ENCODE measurements around the gene KAT2B. TPM values are rescaled to one million over a fixed set of nuclear protein-coding genes. Genes with fewer than 3 reads are reported as not detected.

The KAT2B gene
- total and polyA plus RNA-seq, 4 donors, result 7.5 to 58.5 (median 16.3) TPM

DNA sequence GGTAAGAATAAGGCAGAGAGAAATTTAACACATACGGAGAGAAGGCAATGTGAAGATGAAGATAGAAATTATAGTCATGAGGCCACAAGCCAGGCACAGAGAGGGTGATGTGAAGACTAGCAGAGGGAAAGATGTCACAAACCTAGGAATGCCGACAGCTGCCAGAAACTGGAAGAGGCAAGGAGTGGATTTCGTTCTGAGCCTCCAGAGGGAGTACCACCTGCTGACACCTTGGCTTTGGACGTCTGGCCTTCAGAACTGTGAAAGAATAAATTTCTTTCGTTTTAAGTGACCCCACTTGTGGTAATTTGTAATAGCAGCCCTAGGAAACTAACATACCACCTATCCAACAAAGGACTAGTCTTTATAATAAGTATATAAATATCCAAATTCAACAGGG, 150.7 kb downstream of the KAT2B start (continued):
- no peak for TF ChIP-seq REST (IDR thresholded peaks at IDR 0.05)
- TF ChIP-seq CTCF (IDR thresholded peaks at IDR 0.05; ENCODE audit: low read depth, low read length, missing input control), result no peak
- no peak for TF ChIP-seq GABPA (IDR thresholded peaks at IDR 0.05 in 1 of 2, conservative IDR thresholded peaks at IDR 0.05 in 1 of 2)
- no peak for TF ChIP-seq RAD21 (IDR thresholded peaks at IDR 0.05)

GRCh38 chr3:20194793-20195460, 154.7 kb downstream of the KAT2B start:
- no peaks in the 10 kb centered on the region for H3K27me3 ChIP-seq (ENCODE audit: control insufficient read depth in 4 of 4, insufficient read depth in 4 of 4, low read length in 3 of 4)
- H3K4me3 ChIP-seq (ENCODE audit: low read depth in 1 of 3, low read length in 3 of 3), result no peak overlapping the region
- no peaks in the 10 kb centered on the region for H3K36me3 ChIP-seq (ENCODE audit: control insufficient read depth in 4 of 4, insufficient read depth in 3 of 4, low read depth in 1 of 4, low read length in 3 of 4)
- no peak for DNase-seq (ENCODE audit: low spot score)
- H3K9ac ChIP-seq (ENCODE audit: low read depth in 1 of 2, low read length in 2 of 2), result no peak overlapping the region
- 95% methylated on average over 7 of the region's 7 CpGs for WGBS
- TF ChIP-seq FOXA1 (IDR thresholded peaks at IDR 0.05) (no peak), GABPA (IDR thresholded peaks at IDR 0.05 in 1 of 2, conservative IDR thresholded peaks at IDR 0.05 in 1 of 2) (no peak)
- H3K4me1 ChIP-seq (ENCODE audit: control insufficient read depth in 4 of 4, insufficient read depth in 4 of 4, low read length in 3 of 4), result no peaks in the 10 kb centered on the region
- H3K27ac ChIP-seq (ENCODE audit: low read depth in 1 of 2, low read length in 2 of 2), result no peak overlapping the region
- no peaks in the 10 kb centered on the region for H3K9me3 ChIP-seq (ENCODE audit: control insufficient read depth in 4 of 4, low read length in 3 of 4)

GRCh38 chr3:20197775-20198174, 157.5 kb downstream of the KAT2B start:
- Histone ChIP-seq H3K27me3 (ENCODE audit: control insufficient read depth in 4 of 4, insufficient read depth in 4 of 4, low read length in 3 of 4) (no peaks in the 10 kb centered on the region), H3K4me1 (ENCODE audit: control insufficient read depth in 4 of 4, insufficient read depth in 4 of 4, low read length in 3 of 4) (no peaks in the 10 kb centered on the region), H3K36me3 (ENCODE audit: control insufficient read depth in 4 of 4, insufficient read depth in 3 of 4, low read depth in 1 of 4, low read length in 3 of 4) (no peaks in the 10 kb centered on the region), H3K27ac (ENCODE audit: low read depth in 1 of 2, low read length in 2 of 2) (no peak overlapping the region), H3K9ac (ENCODE audit: low read depth in 1 of 2, low read length in 2 of 2) (no peak overlapping the region), H3K4me3 (ENCODE audit: low read depth in 1 of 3, low read length in 3 of 3) (no peak overlapping the region), H3K9me3 (ENCODE audit: control insufficient read depth in 4 of 4, low read length in 3 of 4) (no peaks in the 10 kb centered on the region)
- no peak for TF ChIP-seq CTCF (IDR thresholded peaks at IDR 0.05; ENCODE audit: low read depth, low read length, missing input control)
- no peak for TF ChIP-seq ZBTB33 (IDR thresholded peaks at IDR 0.05)
- TF ChIP-seq MAX (IDR thresholded peaks at IDR 0.05), result no peak
- TF ChIP-seq TAF1 (conservative IDR thresholded peaks at IDR 0.05), result no peak
- no peak for TF ChIP-seq YY1 (IDR thresholded peaks at IDR 0.05)
- TF ChIP-seq JUND (IDR thresholded peaks at IDR 0.05), result no peak
- no peak for TF ChIP-seq GABPA (IDR thresholded peaks at IDR 0.05 in 1 of 2, conservative IDR thresholded peaks at IDR 0.05 in 1 of 2)
- no peak for TF ChIP-seq SP1 (IDR thresholded peaks at IDR 0.05)
- TF ChIP-seq RXRA (IDR thresholded peaks at IDR 0.05), result no peak
- TF ChIP-seq FOXA1 (IDR thresholded peaks at IDR 0.05), result no peak
- no peak for TF ChIP-seq HNF4A (conservative IDR thresholded peaks at IDR 0.05)
- TF ChIP-seq HNF4G (IDR thresholded peaks at IDR 0.05), result no peak
- no peak for TF ChIP-seq NR2F2 (IDR thresholded peaks at IDR 0.05)
- TF ChIP-seq, protein P1, sequence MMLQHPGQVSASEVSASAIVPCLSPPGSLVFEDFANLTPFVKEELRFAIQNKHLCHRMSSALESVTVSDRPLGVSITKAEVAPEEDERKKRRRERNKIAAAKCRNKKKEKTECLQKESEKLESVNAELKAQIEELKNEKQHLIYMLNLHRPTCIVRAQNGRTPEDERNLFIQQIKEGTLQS (IDR thresholded peaks at IDR 0.05), result no peak
- WGBS, result 92% methylated on average over 3 of the region's 3 CpGs
- DNase-seq (ENCODE audit: low spot score), result no peak
